PC-3 (cell line): ENCODE measurements around the gene SMAD3.

ENCODE experiments used
- EZH2 ChIP-seq: fragments of 300-600 bp; sonication (generic); IDR thresholded peaks from one replicate; pipeline ENCODE4 v1.6.1; 2017; ENCODE audit warnings: antibody characterized with exemption, mild to moderate bottlenecking, low read length; ENCODE audit not compliant: unreplicated experiment
- TF ChIP-seq, protein P1 (sequence below): fragments of 300-600 bp; sonication (generic); conservative IDR thresholded peaks from 2 replicates; pipeline ENCODE4 v1.5.1; 2017; ENCODE audit warnings: antibody characterized with exemption, low read depth, mild to moderate bottlenecking, low read length

DNA sequence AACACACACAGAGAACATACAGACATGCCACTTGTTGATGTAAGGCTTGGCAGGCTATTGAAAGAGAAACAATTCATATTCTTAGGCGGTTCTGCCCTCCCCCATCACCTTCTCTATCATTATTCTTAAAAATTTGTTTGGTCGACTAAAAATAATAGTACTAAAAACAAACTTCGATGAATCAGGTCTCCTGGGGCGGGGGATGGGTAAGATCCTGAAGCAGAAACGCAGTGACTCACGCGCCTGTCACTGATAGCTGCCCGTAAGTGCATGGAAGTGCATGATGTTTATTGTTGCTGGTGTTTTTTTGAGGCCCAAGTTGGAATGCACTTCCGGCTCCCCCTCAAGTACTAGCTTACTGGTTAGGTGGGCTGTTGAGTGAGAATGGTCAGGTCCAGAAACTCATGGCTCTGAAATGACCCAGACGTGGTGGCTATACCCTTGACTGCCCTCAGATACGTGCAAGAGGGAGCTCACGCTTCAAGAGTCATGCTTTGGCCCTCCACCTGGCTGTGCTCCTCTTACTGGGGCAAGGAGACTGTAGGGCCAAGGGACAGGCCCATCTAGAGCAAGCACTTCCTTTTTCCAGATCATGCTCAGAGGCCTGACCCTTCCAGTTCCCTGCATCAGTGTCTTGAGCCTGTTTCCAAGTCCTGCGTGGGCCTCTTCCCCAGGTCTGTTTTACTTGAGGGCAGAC lies 10.9 kb downstream of the SMAD3 start:
- TF ChIP-seq, protein P1, sequence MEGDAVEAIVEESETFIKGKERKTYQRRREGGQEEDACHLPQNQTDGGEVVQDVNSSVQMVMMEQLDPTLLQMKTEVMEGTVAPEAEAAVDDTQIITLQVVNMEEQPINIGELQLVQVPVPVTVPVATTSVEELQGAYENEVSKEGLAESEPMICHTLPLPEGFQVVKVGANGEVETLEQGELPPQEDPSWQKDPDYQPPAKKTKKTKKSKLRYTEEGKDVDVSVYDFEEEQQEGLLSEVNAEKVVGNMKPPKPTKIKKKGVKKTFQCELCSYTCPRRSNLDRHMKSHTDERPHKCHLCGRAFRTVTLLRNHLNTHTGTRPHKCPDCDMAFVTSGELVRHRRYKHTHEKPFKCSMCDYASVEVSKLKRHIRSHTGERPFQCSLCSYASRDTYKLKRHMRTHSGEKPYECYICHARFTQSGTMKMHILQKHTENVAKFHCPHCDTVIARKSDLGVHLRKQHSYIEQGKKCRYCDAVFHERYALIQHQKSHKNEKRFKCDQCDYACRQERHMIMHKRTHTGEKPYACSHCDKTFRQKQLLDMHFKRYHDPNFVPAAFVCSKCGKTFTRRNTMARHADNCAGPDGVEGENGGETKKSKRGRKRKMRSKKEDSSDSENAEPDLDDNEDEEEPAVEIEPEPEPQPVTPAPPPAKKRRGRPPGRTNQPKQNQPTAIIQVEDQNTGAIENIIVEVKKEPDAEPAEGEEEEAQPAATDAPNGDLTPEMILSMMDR = no peak
- no peak for TF ChIP-seq EZH2
